Stimulated activated CD4-positive, alpha-beta T cell treated with anti-CD3 and anti-CD28 coated beads, Interleukin-1b, Interleukin-23, amount 100 ng/mL, for 48 hours (primary cell): ENCODE results near the gene LRRC8B.
"Not testable (repeated sequence)": the region's sequence is repeated elsewhere in the genome, so short reads cannot be mapped to it uniquely, and the experiment has no call there.

ENCODE experiments used
- DNase-seq: peaks from one replicate; pipeline ENCODE4 v3.0.0-alpha.2; 2020

Gene LRRC8B

DNA sequence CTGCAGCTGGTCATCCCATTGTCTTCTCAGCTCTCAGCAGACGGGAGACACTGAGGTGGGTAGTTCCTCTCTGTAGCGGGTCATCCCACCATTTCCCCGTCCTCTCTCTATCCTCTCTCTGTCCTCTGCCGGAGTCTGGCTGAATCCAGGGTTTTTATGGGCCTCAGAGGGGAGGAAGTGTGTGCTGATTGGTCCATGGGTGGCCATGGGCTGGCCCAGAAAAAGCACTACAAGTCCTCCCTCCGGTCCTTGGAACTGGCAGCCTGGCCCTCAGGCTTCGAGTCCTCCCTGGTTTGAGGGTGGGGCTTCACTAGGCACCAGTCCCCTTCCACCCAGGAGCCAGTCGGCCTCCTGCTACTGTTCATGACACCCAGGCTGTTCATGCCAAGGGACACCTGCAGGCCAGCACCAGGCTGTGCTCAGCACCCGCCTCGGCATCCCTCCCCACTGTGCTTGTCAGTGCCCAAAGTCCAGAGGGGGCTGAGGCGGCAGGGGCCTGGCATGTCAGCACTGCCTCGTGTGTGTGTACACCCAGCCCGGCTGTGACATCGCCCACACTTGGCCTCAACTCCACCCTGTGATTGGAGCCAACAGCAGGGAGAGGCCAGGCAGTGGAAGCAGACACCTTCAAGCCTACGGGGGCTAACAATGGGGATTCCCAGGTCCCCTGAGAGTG is 85.3 kb downstream of the LRRC8B start:
- peak; percentile 68 for DNase-seq

DNA sequence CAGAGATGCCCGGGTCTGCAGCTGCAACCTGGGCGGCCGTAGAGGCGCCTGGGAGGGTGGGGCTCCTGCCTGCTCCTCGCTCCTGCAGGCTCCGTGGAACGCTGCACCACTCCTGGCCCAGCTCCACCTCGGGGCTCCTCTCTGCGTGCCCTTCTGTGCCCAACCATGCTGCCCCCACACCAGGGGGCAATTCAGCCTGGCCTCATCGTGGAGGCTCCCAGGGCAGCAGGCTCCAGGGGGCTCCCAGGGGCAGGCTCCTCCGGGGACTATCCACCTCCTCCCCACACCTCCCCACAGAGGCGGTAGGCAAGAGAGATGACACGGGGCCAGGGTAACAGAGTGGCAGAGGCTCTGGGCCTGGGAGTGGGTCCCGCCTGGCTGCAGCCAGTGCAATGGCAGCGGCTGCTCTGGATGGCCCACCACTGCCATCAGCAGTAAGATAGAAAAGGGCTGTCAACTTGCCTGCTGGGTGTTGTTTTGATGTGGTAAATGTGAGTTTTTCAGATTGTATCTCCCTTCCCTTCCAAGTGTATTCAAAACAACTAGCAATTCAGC is 85.9 kb downstream of the LRRC8B start:
- peak; percentile 56 for DNase-seq

DNA sequence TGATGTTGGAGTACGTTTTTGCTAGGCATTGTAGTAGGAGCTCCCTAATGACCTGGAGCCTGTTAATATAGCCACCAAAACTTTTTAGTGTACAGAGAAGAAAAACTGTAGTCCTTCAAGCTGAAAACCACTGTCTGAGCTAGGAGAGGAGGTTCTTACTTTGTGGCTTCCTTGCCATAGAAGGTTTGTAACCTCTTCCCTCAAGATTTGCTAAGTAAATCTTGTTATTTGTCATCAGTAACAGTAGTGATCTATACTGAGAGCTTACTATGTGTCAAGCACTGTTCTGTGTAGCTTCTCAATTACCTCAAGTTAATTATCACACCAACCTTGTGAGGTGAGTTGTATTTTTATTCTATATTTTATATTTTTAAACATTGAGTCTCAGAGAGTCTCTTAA is 87.1 kb downstream of the LRRC8B start:
- no peak for DNase-seq

DNA sequence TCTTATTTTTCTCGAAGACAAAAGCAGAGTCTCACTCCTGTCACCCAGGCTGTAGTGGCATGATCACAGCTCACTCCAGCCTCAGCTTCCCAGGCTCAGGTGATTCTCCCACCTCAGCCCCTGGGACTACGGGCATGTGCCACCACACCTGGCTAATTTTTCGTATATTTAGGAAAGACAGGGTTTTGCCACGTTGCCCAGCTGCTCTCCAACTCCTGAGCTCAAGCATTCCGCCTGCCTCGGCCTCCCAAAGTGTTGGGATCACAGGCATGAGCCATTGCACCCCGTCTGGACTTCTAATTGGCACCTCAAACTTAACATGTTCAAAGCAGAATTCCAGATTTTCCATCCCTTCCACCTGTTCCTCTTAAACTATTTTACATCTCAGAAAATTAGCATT is 89.3 kb downstream of the LRRC8B start:
- DNase-seq: no peak

DNA sequence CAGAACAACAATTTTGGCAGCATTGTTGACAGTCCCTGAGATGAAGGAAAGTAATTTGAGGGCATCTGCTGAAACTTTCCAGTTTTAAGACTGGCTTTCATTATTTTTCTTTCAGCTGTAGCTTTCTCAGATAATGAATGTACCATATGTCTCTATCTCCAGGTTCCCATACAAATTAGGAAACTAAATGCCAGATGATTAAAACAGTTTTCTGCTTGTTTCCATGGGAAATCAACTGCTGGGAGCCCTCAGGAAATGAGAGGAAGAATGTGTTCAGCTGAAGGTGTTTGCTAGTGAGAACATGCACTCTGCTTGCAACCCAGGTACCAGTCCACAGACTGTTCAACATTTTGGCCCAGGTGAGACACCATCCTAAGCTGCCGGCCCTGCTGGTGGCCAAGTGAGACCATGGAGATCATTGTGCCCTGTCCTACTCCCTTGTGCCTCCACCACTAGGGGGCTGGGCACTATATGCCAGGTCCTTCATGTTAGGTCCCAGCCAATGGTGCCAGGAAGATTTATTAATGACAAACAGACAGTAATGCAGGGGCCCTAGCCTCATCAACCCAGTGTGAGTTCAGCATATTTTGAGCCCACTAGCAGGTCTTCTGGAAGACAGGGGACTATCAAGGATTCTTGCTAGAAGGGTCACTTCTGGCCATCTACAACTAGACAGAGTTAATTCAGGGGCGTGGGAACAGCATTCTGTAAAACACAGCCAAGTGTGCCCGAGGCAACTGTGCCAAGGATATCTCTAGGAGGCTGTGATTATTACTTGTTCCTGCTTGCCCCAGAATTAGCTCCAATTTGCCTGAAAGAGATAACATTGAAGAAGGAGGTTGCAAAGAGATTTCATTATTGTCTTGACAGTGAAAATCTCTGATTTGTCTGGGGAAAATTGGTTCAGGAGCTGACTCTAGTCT is 91.3 kb downstream of the LRRC8B start:
- DNase-seq: no peak

DNA sequence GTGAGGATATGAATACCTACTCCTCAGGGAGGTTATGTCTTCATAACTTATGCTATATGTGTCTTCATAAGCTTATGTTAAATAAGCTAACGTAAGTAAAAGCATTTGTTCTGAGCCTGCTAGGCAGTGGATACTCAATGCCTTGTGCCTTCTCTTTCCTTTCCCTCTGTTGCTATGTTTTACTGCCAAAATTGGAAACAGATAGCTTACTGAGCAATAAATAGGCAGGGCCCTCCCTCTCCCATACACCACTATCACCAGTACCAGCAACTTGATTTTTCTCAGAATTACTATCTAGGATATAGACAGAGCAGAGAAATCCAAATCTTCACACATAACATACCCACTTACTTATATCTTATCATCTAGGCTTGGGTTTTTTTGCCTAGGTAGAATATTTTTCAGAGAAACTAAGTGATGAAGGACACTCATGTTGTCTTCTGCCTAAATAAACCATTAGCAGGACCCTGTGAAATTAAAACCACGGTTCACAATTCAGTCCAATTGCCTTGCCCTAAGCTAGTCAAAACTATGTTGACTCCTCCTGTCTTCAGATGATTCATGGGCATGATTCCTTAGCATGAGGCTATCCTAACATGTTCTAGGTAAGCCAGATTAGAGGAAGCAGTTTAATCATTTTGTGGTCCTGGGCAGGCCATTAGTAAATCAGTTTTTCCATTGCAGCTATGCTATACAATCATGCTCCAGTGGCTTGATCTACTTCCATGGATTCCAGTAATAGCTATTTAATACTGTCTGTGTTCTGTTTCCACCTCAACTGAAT is 92.4 kb downstream of the LRRC8B start:
- no peak for DNase-seq

DNA sequence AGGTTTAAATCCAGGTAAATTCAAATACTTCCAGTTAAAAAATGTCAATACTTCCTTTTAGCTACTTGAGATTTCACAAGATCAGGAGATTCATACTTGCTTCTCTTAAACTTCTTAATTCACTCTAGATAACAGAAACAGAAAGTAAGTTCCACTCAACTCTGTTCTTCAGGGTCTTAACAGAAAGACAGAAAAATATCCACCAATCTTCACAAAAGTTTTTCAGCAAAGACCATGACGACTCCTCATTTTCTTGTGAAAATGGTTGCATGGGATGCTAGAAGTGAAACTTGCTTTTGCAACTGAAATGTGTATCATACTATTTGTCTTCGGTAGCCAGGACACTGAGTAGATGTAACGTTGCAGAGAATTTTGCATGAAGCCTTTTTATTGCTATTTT is 96.0 kb downstream of the LRRC8B start:
- no peak for DNase-seq

DNA sequence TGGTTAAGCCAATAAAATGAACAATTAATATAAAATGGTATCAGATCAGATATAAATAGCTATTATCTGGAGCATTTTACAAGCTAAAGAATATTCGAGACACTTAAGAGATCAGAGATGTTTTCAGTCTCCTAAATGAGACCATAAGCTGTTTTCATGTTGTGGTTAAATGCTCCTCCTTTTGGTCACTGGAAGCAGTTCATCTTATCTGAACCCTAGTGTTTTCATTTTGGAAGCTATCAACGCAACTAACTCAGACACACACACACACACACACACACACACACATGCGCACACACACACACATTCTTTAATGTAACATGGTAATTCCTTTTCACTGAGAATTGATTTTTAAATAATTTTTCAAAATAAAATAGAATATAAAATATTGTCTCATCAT is 98.3 kb downstream of the LRRC8B start:
- no peak for DNase-seq

DNA sequence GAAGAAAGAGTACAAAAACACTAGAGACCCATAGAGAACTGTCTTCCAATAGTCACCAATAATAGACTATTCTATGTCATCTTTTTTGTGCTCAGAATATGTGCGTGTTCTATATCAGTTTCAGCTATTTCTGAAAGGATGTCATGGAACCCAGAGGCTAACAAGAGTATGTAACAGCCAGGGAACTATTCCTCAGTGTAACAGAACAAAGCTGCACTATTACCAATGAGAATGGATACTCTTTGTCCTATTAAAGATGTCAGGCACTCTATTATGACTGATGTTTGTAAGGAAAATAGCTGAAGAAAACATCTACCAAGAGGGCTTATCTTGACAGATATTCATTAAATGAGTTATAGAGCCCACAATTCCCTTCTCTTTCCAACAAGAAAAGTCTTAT is 99.7 kb downstream of the LRRC8B start:
- no peak for DNase-seq

DNA sequence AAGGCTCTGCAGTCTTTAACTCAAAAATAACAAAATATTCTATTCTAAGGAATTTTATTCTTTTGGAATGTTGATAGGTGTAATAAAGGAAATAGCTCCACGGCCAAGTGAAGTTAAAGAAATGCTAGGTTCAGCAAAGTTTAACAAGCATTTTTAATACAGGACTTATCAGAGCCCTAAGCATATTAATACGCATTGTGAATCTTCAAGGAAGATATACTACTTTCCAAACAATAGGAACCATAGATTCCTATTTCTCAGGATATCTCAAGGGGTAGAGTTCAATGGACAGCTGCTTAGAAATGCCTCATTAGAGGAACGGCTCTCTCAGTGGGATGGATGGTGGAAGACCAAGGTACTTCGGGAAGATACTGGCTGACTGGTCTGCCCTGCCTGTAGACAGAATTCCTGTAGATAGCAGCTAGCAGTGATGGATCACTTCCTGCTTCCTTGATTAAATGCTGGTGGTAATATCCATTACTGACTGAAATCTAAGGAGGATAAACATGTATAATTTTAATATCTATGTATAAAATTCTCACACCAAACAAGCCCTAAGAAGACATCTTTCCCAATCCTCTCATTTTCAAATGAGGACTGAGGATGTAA is 100.2 kb downstream of the LRRC8B start:
- no peak for DNase-seq

DNA sequence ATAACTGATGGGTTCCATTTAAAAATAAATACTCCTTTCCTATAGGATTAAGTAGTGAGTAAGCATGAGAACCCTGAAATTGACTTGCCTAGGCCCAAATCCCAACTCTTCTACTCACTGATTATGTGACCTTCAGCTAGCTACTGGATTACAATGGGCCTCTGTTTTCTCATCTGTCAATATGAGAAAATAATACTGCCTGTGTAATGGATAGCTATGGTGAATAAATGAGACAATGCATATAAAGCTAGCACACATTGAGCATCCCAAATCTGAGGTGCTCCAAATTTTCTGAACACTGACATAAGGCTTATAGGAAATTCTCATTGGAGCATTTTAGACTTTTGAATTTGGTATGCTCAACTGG is 103.0 kb downstream of the LRRC8B start:
- no peak for DNase-seq

DNA sequence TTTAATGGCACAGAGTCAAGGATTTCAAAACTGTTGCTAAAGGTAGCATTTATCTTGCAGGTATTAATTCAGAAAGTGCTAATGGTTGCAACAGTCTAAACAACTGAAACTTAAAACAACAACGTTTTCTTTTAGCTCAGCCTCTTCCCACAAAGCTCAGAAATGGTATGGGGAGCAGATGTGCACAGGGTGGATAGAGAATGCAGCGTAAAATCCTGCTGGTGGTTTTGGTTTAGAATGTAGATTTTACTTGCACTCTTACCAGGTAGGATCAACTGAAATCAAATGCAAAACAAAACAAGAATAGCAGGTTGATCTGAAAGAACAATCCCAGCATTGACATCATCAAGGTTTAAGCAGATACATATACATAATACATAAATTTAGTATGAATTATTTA is 104.5 kb downstream of the LRRC8B start:
- no peak for DNase-seq

DNA sequence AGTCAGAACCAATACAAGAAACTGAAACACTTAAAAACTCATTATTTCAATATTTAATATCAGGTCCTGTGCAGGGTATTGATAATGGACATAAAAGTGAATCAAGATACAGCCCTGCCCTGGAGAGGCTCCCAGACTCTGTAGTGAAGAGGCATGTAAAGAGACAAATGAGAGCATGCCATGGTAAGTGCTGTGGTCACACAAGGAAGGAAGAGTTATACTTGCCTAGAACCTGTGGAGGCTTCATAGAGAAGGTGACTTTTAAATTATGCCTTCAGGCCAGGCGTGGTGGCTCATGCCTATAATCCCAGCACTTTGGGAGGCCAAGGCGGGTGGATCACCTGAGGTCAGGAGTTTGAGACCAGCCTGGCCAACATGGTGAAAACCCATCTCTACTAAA is 105.0 kb downstream of the LRRC8B start:
- DNase-seq: not testable (repeated sequence)

DNA sequence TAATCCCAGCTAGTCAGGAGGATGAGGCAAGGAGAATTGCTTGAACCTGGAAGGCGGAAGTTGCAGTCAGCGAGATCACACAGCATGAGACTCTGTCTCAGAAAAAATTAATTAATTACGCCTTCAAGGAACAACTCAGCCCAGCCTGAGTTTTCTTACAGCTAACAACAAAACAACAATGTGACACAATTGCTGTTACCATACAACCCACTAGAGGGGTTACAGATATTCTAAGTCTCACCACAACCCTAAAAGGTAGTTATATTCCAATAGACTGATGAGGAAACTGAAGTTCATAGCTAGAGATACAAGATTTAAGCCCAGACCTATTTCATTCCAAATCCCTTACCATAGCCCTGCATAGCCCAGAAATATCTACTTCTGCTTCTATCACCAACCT is 105.4 kb downstream of the LRRC8B start:
- DNase-seq: no peak

DNA sequence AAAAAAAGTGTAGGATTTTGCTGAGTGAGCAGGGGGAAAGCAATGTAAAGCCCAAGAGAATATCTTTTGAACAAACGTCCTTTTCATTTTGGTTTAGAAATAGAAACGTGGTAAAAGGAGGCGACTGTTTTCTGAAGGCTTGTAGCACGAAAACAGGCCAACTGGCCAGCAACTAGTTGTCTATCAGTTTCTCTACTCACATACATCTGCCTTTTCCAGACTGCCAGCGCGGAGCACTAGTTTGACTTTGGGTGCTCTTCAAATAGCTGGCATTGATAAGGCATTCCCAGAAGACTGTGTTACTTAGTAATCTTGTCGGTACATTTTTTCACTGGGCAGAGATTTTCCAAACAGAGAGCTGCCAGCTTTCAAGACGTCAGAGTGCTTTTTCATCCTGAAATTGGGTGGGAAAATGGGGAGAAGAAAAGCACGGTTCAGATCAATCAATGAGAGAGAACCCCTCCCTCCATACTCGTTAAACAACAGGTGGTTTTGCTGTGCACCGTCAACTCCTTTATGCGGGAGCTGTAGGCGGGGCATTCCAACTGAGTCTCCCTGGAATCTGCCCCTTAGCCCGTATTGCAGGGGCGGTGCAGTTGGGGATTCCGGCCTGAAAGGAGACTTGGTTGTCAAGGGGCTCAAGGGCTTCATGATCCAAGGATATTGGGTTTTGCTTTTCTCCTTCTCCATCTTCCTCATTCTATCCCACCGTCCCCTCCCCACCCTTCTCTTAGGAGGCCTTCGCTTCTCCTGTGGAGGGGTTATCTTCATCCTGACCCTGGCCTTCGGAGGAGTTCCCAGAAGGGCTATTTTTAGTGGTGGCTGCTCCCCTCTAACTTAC is 107.4 kb downstream of the LRRC8B start:
- no peak for DNase-seq

DNA sequence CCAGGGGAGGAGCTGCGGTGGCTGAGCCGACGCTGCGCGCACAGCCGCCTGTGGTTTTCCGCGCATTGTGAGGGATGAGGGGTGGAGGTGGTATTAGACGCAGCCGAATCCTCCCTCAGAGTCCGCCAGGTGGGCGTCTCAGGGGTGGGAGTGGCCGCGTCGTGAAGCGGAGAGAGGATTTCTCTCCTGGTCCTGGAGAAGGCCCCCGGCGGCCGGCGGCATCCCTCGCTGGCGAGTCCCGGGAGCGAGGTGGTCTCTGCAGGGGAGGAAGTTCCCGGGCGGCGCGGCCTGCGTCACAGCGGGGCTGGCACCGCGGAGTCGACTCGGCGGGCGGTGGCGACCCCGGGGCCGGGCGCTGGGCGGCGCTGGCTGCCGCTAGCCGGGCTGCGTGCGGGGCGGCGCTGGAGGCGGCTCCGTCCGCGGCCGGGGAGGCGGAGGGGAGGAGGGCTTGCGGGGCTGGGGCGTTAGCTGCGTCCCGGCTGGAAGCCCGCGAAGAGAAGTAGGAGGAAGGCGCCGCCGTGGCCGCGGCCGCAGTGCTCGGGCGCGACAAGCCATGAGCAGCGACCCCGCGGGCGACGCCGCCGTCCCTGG is 108.1 kb downstream of the LRRC8B start, which contains the start of gene LRRC8C:
Gene LRRC8C (plus strand): TSS at position 464 of the 591 bp plus-strand sequence. CDS start 53,354 bp downstream, outside the sequence.
- peak; percentile 84 for DNase-seq

DNA sequence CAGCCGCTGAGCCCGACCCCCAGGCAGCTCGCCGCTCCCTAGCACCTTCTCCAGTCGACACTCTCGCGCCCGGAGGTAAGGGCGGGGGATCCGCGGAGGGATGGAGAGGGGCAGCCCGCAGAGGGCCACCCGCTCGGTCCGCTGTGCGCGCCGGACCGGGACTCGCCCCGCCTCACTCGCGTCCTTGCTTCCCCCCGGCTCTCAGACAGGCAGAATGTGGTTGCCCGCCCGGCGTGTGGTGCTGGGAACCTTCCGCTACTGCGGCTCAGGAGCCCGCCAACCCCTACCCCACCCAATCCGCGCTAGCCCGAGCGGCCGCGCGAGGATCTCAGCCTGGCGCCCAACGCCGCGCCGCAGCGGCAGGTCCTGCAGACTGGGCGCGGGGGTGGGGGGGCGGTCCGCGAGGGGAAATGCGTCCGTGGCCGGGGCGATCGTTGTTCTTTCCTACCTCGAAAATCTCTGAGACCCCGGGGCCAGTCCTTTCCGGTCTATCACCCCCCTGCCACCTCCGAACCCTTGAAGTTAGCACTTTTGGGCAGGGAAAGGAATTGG is 108.7 kb downstream of the LRRC8B start:
- peak; percentile 59 for DNase-seq

DNA sequence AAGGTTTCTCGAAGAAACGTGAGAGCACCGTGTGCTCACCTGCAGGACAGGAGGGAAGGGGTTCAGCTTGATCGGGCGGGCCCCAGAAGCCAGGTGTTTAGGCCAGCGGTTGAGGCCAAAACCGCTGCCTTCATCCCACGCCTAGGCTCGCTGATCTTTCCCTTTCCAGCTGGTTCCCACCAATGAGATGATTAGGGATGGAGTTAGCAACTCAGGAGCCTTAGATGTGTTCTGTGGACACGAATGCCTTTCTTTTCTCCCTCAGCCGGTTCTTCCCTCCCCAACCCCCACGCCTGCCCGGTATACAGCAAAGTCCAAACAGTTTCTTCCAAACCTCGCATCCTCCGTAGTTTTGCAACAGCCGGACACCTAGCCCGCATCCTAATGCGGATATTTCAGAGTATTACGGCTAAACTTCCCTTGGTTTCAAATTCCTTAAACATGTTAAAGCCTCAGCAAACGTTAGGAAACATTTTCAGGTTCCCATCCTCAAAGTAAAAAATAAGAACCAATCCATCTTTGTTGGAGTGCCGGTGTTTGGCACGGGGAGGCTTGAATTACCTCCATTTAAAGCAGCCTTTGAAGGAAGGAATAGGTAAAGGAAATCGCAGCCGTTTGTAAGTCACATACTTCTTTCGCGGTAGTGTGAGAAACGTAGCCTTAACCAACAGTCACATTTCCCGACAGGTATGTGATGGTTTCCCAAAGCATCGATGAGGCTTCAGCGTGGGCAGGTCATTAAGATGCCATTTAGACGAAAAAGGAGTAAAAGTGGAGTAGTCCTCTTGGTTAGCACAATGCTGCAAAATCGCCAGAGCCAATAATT is 109.4 kb downstream of the LRRC8B start:
- peak; percentile 44 for DNase-seq

DNA sequence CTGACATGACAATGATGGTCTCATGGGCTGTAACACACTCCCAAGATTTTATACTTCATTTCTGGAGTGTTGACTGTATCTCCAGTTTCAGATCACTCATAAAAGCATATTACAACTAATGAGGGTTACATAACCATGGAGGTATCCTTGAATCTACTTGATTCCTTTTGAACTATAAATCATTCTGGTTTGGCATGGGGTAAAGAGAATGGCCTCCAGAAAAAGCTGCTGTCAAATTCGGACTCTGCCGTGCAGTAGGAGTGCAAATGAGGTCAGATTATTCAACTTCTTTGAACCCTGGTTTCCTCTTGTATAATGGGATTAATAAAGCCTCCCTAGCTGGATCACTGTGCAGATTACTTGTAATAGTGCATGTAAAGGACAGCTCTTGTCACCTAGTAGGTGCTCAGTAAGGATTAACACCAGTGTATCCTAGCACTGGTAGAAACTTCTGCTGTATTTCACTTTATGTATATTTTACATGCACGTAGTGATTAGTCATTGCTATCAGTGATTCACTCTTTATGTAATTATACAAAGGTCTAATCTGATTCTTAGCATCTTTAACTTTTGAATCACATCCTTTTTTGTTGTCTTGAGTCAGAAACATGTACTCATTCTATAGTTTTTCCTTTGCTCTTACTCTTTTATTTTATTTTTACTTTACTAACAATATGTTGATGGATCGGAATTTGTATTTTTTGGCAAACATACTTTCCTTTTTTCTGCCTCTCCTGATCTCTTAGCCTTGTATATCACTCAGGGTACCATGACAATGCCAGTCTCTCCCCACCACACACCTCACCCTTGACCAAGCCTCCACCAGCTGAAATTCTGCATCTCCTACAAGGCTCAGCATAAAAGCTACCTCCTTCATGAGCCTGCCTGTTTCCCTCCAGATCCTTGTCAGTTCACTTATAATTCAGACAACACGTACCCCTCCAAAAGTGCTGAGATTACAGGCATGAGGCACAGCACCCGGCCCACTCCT is 111.5 kb downstream of the LRRC8B start:
- DNase-seq: no peak
